Liver (tissue), 9 donors: ENCODE results near the gene HOXD11. TPM values are rescaled to one million over a fixed set of nuclear protein-coding genes. Genes with fewer than 3 reads are reported as not detected.
A peak's percentile ranks its signal among the peaks of the same experiment; 100 is the strongest.

Experiments used
- DNase-seq: peaks from one replicate; pipeline ENCODE4 v3.0.0-alpha.2; 2017; ENCODE audit warnings: low spot score
- H3K27ac ChIP-seq, 2 donors: one replicate each; pipeline ENCODE4 v1.7.0; 2013; ENCODE audit warnings: inconsistent platforms in 2 of 2, low read length in 2 of 2, control low read depth in 1 of 2, low read depth in 1 of 2, mild to moderate bottlenecking in 1 of 2
- H3K27me3 ChIP-seq, 4 donors: one replicate each; pipeline versions ENCODE4 v1.6.1 to v1.7.0; 2013; ENCODE audit warnings: low read length in 3 of 4, inconsistent platforms in 1 of 4, mild to moderate bottlenecking in 1 of 4, moderate library complexity in 1 of 4; ENCODE audit not compliant: control insufficient read depth in 4 of 4, insufficient read depth in 4 of 4
- H3K36me3 ChIP-seq, 4 donors: one replicate each; pipeline versions ENCODE4 v1.6.1 to v1.7.0; 2013; ENCODE audit warnings: low read length in 3 of 4, mild to moderate bottlenecking in 3 of 4, low read depth in 1 of 4, moderate library complexity in 1 of 4; ENCODE audit not compliant: control insufficient read depth in 4 of 4, insufficient read depth in 3 of 4
- H3K4me1 ChIP-seq, 4 donors: one replicate each; pipeline versions ENCODE4 v1.6.1 to v1.7.0; 2013; ENCODE audit warnings: low read length in 3 of 4, mild to moderate bottlenecking in 3 of 4, moderate library complexity in 1 of 4; ENCODE audit not compliant: control insufficient read depth in 4 of 4, insufficient read depth in 4 of 4
- H3K4me3 ChIP-seq, 3 donors: one replicate each; pipeline versions ENCODE4 v1.6.1 to v1.7.0; 2013; ENCODE audit warnings: low read length in 3 of 3, control low read depth in 1 of 3, low read depth in 1 of 3, mild to moderate bottlenecking in 1 of 3
- H3K9ac ChIP-seq, 2 donors: one replicate each; pipeline ENCODE4 v1.7.0; 2013; ENCODE audit warnings: low read length in 2 of 2, mild to moderate bottlenecking in 2 of 2, moderate library complexity in 2 of 2, control low read depth in 1 of 2, low read depth in 1 of 2
- H3K9me3 ChIP-seq, 4 donors: one replicate each; pipeline versions ENCODE4 v1.6.1 to v1.7.0; 2013; ENCODE audit warnings: low read length in 3 of 4; ENCODE audit not compliant: control insufficient read depth in 4 of 4
- ATF3 ChIP-seq: IDR thresholded peaks from 2 replicates; pipeline ENCODE4 v1.6.1; 2016; ENCODE audit warnings: antibody characterized with exemption
- CTCF ChIP-seq: fragments of 150-350 bp; IDR thresholded peaks from 2 replicates; pipeline ENCODE4 v1.5.1; 2017; ENCODE audit warnings: improper control_type of control experiment, low read depth, low read length; ENCODE audit not compliant: missing input control
- EGR1 ChIP-seq, 2 donors: IDR thresholded peaks; 2 replicates each; pipeline ENCODE4 v1.6.1; 2016 to 2018; ENCODE audit warnings: antibody characterized with exemption in 2 of 2, low read depth in 2 of 2
- FOXA1 ChIP-seq: IDR thresholded peaks from 2 replicates; pipeline ENCODE4 v1.6.1; 2016; ENCODE audit warnings: antibody characterized with exemption
- FOXA2 ChIP-seq: IDR thresholded peaks from 2 replicates; pipeline ENCODE4 v1.6.1; 2016; ENCODE audit warnings: antibody characterized with exemption
- GABPA ChIP-seq, 2 donors: IDR thresholded peaks in 1 of 2; conservative IDR thresholded peaks in 1 of 2; 2 replicates each; pipeline ENCODE4 v1.6.1; 2016; ENCODE audit warnings: antibody characterized with exemption in 2 of 2, mild to moderate bottlenecking in 1 of 2, moderate library complexity in 1 of 2
- HNF4G ChIP-seq: IDR thresholded peaks from 2 replicates; pipeline ENCODE4 v1.6.1; 2016; ENCODE audit warnings: antibody characterized with exemption
- NR2F2 ChIP-seq: IDR thresholded peaks from 2 replicates; pipeline ENCODE4 v1.6.1; 2016; ENCODE audit warnings: antibody characterized with exemption
- RAD21 ChIP-seq, 2 donors: IDR thresholded peaks; 2 replicates each; pipeline ENCODE4 v1.6.1; 2016; ENCODE audit warnings: antibody characterized with exemption in 2 of 2, mild to moderate bottlenecking in 2 of 2
- RXRA ChIP-seq, 2 donors: IDR thresholded peaks; 2 replicates each; pipeline ENCODE4 v1.6.1; 2017 to 2018; ENCODE audit warnings: antibody characterized with exemption in 2 of 2, mild to moderate bottlenecking in 1 of 2
- SP1 ChIP-seq: IDR thresholded peaks from 2 replicates; pipeline ENCODE4 v1.6.1; 2018; ENCODE audit warnings: antibody characterized with exemption, mild to moderate bottlenecking
- TAF1 ChIP-seq: conservative IDR thresholded peaks from 2 replicates; pipeline ENCODE4 v1.6.1; 2016; ENCODE audit warnings: antibody characterized with exemption, mild to moderate bottlenecking
- YY1 ChIP-seq: IDR thresholded peaks from 2 replicates; pipeline ENCODE4 v1.6.1; 2016; ENCODE audit warnings: antibody characterized with exemption, mild to moderate bottlenecking
- whole genome bisulfite sequencing: extraction: QIAGEN DNeasy Blood & Tissue Kit; methylation state at CpG from one replicate; pipeline ENCODE4 v1.1.7; 2013; 5-methylcytosine and 5-hydroxymethylcytosine counted together
- polyA plus RNA-seq, 2 donors: library from polyadenylated mRNA; stranded (reverse) in 1 of 2; unstranded in 1 of 2; fragments of 200-250 nt in 1 of 2; fragments of >200 nt in 1 of 2; fragmentation: Nextera tagmentation in 1 of 2; extraction: Ambion mirVana in 1 of 2; gene quantifications; one replicate each; pipeline versions ENCODE4 v1.2.1 to v1.2.3, GENCODE V29; 2013 to 2015
- total RNA-seq, 2 donors: library from RNA; depleted of rRNA; stranded (reverse); fragments of >200 nt; gene quantifications; one replicate each; pipeline ENCODE4 v1.2.3, GENCODE V29; 2014
- TF ChIP-seq, protein P1 (sequence below): IDR thresholded peaks from 2 replicates; pipeline ENCODE4 v1.6.1; 2016; ENCODE audit warnings: antibody characterized with exemption
- donor health status: healthy.
- donor health status: healthy.
- donor health status: healthy.
- donor health status: healthy.
- donor health status: healthy.

HOXD11 gene
- total and polyA plus RNA-seq, 4 donors = not detected

- H3K4me3 ChIP-seq = peak overlapping the region; percentile 21 to 57 (median 49)
- no peaks in the 10 kb centered on the region for H3K36me3 ChIP-seq
- DNase-seq = no peak
- WGBS = 7% methylated on average over 38 of the region's 38 CpGs
- no peak overlapping the region for H3K9ac ChIP-seq
- peaks cover 10 to 21% (median 16%) of the 10 kb centered on the region in 4 donors for H3K4me1 ChIP-seq
- TF ChIP-seq, protein P1, sequence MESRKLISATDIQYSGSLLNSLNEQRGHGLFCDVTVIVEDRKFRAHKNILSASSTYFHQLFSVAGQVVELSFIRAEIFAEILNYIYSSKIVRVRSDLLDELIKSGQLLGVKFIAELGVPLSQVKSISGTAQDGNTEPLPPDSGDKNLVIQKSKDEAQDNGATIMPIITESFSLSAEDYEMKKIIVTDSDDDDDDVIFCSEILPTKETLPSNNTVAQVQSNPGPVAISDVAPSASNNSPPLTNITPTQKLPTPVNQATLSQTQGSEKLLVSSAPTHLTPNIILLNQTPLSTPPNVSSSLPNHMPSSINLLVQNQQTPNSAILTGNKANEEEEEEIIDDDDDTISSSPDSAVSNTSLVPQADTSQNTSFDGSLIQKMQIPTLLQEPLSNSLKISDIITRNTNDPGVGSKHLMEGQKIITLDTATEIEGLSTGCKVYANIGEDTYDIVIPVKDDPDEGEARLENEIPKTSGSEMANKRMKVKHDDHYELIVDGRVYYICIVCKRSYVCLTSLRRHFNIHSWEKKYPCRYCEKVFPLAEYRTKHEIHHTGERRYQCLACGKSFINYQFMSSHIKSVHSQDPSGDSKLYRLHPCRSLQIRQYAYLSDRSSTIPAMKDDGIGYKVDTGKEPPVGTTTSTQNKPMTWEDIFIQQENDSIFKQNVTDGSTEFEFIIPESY = no peak
- TF ChIP-seq RAD21 (IDR thresholded peaks at IDR 0.05) = peak in 1 of 2 donors; percentile 42
- peaks cover 0 to 31% (median 16%) of the 10 kb centered on the region in 4 donors for H3K27me3 ChIP-seq
- no peaks in the 10 kb centered on the region for H3K9me3 ChIP-seq
- no peak overlapping the region for H3K27ac ChIP-seq
Measured at GRCh38 chr2:176067589-176068418, 39.3 kb upstream of the HOXD11 start.

DNA sequence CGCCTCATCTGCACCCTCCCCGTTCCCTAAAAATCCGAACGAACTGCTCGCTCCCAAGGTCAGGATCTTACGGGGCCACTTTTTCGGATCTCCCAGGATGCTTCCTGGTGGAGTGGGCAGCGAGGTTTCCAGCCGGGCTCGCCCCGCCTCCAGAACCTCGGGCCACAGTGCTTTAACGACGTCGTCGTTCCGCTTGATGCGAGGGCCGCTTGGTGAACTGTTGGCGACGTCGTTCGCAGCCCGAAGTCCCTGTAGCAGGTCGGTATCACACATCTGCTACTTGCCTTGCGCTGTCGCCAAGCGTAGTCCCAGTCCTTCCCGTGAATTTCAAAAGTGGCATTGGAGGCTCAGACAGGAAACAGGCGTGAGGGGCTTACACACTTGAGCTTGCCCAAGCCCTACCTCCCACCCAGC lies 38.7 kb upstream of the HOXD11 start:
- peak; percentile 29 for DNase-seq
- Histone ChIP-seq H3K27ac (no peak overlapping the region), H3K4me1 (peaks cover 10 to 21% (median 16%) of the 10 kb centered on the region in 4 donors), H3K36me3 (no peaks in the 10 kb centered on the region), H3K4me3 (peak overlapping the region in 1 of 3 donors; percentile 49), H3K9me3 (no peaks in the 10 kb centered on the region), H3K27me3 (peaks cover 0 to 35% (median 19%) of the 10 kb centered on the region in 4 donors), H3K9ac (no peak overlapping the region)
- TF ChIP-seq NR2F2 = no peak
- TF ChIP-seq CTCF = no peak
- no peak for TF ChIP-seq YY1
- no peak for TF ChIP-seq SP1
- no peak for TF ChIP-seq RXRA (IDR thresholded peaks at IDR 0.05)
- no peak for TF ChIP-seq FOXA1
- TF ChIP-seq FOXA2 = no peak
- no peak for TF ChIP-seq TAF1
- TF ChIP-seq HNF4G = no peak
- 7% methylated on average over 30 of the region's 30 CpGs for WGBS

DNA sequence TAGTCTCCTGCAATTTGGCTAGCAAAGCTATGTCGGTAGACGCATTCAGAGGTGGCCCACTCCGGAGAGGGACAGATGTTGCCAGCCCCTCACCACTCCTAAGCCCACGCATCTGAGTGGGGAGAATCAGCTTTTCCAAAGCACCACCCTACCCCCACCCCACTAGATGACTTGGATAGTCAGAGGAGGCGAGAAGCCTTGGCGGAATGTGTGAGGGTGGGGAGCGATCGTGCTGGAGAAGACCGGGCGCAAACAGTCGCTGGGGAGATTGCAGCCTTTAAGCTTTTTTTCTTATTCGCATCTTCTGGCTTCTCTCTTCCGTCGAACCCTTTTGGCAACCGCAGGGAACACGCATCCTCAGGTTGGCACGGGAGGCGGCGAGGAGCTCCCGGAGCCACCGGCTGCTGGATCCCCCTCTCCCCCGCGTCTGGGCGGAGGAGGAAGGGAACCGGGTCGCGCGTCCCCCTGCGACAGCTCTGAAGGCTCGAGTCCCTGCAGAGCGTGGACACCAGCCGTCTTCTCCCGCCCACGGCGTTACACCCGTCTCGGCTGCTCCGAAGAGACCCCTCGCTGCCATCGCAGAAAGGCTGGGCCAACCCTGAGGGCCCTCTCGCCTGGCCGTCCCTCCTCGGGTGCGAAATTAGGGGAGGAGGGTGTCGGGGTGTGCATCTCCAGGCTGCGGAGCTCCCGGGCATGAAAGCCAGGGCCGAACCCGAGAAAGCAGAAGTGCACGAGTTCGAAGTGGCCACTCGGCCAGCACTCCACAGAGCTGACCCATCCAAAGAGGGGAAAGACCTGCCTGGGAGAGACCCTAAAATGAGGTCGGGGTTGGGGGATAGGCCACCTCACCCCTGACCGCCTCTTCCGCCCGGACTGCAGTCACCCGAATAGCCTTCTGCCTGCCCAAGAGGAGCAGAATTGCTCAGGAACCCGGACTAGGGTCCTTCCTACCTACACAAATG lies 35.5 kb upstream of the HOXD11 start:
- H3K27me3 ChIP-seq = peaks cover 4 to 45% (median 26%) of the 10 kb centered on the region in 4 donors
- DNase-seq = no peak
- H3K27ac ChIP-seq = no peak overlapping the region
- H3K4me3 ChIP-seq = no peak overlapping the region
- no peaks in the 10 kb centered on the region for H3K36me3 ChIP-seq
- no peak for TF ChIP-seq GABPA (IDR thresholded peaks at IDR 0.05 in 1 of 2, conservative IDR thresholded peaks at IDR 0.05 in 1 of 2)
- TF ChIP-seq RAD21 (IDR thresholded peaks at IDR 0.05) = no peak
- no peak for TF ChIP-seq EGR1 (IDR thresholded peaks at IDR 0.05; ENCODE audit: low read depth in 2 of 2)
- TF ChIP-seq CTCF = no peak
- no peak for TF ChIP-seq SP1
- no peak for TF ChIP-seq ATF3
- no peak overlapping the region for H3K9ac ChIP-seq
- H3K9me3 ChIP-seq = no peaks in the 10 kb centered on the region
- WGBS = 7% methylated on average over 58 of the region's 58 CpGs
- H3K4me1 ChIP-seq = peaks cover 10 to 21% (median 16%) of the 10 kb centered on the region in 4 donors
